ENCODE measurements around the gene CAND2.
A peak's percentile ranks its signal among the peaks of the same experiment; 100 is the strongest.

Gene CAND2

GRCh38 chr3:12817343-12817710, 20.8 kb downstream of the CAND2 start:
- no peaks in the 10 kb centered on the region for H3K9me3 ChIP-seq (ENCODE audit: severe bottlenecking)
- H3K27me3 ChIP-seq (ENCODE audit: insufficient read depth, poor library complexity, severe bottlenecking) = no peaks in the 10 kb centered on the region
- TF ChIP-seq, protein P1, sequence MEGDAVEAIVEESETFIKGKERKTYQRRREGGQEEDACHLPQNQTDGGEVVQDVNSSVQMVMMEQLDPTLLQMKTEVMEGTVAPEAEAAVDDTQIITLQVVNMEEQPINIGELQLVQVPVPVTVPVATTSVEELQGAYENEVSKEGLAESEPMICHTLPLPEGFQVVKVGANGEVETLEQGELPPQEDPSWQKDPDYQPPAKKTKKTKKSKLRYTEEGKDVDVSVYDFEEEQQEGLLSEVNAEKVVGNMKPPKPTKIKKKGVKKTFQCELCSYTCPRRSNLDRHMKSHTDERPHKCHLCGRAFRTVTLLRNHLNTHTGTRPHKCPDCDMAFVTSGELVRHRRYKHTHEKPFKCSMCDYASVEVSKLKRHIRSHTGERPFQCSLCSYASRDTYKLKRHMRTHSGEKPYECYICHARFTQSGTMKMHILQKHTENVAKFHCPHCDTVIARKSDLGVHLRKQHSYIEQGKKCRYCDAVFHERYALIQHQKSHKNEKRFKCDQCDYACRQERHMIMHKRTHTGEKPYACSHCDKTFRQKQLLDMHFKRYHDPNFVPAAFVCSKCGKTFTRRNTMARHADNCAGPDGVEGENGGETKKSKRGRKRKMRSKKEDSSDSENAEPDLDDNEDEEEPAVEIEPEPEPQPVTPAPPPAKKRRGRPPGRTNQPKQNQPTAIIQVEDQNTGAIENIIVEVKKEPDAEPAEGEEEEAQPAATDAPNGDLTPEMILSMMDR (IDR thresholded peaks at IDR 0.05; ENCODE audit: poor library complexity, severe bottlenecking) = no peak
- no peak overlapping the region for H3K27ac ChIP-seq (ENCODE audit: poor library complexity, severe bottlenecking)
- ATAC-seq (ENCODE audit: low read depth) (no peak), DNase-seq (ENCODE audit: low spot score) (no peak)
- H3K4me3 ChIP-seq (ENCODE audit: severe bottlenecking) = no peak overlapping the region
- H3K36me3 ChIP-seq (ENCODE audit: low read depth) = no peaks in the 10 kb centered on the region
- no peaks in the 10 kb centered on the region for H3K4me1 ChIP-seq (ENCODE audit: insufficient read depth, poor library complexity, severe bottlenecking)

DNA sequence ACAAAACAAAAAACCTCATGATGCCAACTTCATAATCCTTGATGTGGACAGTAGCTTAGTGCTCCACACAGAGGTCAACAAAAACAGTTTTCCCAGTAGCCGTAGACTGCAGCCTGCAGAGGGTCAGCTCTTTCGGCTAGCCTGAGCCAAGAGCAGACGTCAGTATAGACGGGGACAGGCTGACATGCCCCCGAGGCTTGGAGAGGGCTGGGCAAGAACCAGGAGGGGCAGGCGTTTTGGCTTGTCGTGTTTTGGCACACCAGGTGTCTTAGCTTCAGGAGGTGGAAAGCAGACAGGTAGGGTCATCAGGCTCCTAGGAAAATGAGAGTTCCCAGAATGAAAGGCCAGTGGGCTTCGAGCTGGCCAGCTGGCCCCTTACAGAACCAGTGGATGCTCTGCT, 21.8 kb downstream of the CAND2 start:
- no peaks in the 10 kb centered on the region for H3K4me1 ChIP-seq (ENCODE audit: insufficient read depth, poor library complexity, severe bottlenecking)
- no peaks in the 10 kb centered on the region for H3K27me3 ChIP-seq (ENCODE audit: insufficient read depth, poor library complexity, severe bottlenecking)
- no peaks in the 10 kb centered on the region for H3K9me3 ChIP-seq (ENCODE audit: severe bottlenecking)
- TF ChIP-seq, protein P1 (IDR thresholded peaks at IDR 0.05; ENCODE audit: poor library complexity, severe bottlenecking) = no peak
- DNase-seq (ENCODE audit: low spot score) = no peak
- H3K36me3 ChIP-seq (ENCODE audit: low read depth) = no peaks in the 10 kb centered on the region
- no peak overlapping the region for H3K27ac ChIP-seq (ENCODE audit: poor library complexity, severe bottlenecking)
- H3K4me3 ChIP-seq (ENCODE audit: severe bottlenecking) = no peak overlapping the region
- ATAC-seq (ENCODE audit: low read depth) = no peak

GRCh38 chr3:12818773-12819172, 22.3 kb downstream of the CAND2 start:
- TF ChIP-seq, protein P1 (IDR thresholded peaks at IDR 0.05; ENCODE audit: poor library complexity, severe bottlenecking) = no peak
- no peak for ATAC-seq (ENCODE audit: low read depth)

DNA sequence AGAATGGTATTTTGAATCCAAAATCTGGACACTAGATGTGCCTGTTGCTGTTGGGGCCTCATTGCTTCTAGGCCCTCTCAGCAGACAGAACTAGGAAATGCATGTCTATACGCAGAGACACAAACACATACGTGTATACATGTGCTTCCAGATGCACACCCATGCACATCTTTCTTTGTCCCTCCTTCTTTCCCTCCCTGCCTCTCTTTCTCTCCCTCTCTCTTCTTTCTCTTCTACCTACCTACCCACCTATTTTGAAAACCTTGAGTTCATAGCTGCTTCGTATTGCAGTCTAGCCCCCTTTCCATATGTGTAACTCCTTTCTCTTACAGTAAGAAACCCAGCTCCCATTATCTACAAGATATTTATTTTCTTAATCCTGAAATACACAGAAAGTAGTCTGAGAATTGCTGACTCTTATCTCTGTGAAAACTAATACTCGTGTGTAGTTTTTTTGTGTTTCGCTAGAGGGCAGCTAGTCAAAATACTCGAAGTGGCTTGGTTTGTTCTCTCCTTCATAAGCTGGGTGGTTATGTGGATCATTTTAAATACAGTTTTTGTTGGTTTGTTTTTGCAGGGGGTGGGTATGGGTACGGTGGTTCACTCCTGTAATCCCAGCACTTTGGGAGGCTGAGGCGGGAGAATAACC, 26.4 kb downstream of the CAND2 start:
- no peaks in the 10 kb centered on the region for H3K4me1 ChIP-seq (ENCODE audit: insufficient read depth, poor library complexity, severe bottlenecking)
- ATAC-seq (ENCODE audit: low read depth) = peak; percentile 62; the same call in 2 of the 3 replicates
- H3K4me3 ChIP-seq (ENCODE audit: severe bottlenecking) = no peak overlapping the region
- H3K9me3 ChIP-seq (ENCODE audit: severe bottlenecking) = no peaks in the 10 kb centered on the region
- TF ChIP-seq, protein P1 (IDR thresholded peaks at IDR 0.05; ENCODE audit: poor library complexity, severe bottlenecking) = peak; percentile 58
- no peak overlapping the region for H3K27ac ChIP-seq (ENCODE audit: poor library complexity, severe bottlenecking)
- H3K36me3 ChIP-seq (ENCODE audit: low read depth) = no peaks in the 10 kb centered on the region
- no peak for DNase-seq (ENCODE audit: low spot score)
- no peaks in the 10 kb centered on the region for H3K27me3 ChIP-seq (ENCODE audit: insufficient read depth, poor library complexity, severe bottlenecking)

More at GRCh38 chr3:12818773-12819172, 22.3 kb downstream of the CAND2 start:
- no peaks in the 10 kb centered on the region for H3K27me3 ChIP-seq (ENCODE audit: insufficient read depth, poor library complexity, severe bottlenecking)
- H3K9me3 ChIP-seq (ENCODE audit: severe bottlenecking) = no peaks in the 10 kb centered on the region
- H3K4me3 ChIP-seq (ENCODE audit: severe bottlenecking) = no peak overlapping the region
- no peaks in the 10 kb centered on the region for H3K36me3 ChIP-seq (ENCODE audit: low read depth)
- H3K4me1 ChIP-seq (ENCODE audit: insufficient read depth, poor library complexity, severe bottlenecking) = no peaks in the 10 kb centered on the region
- no peak overlapping the region for H3K27ac ChIP-seq (ENCODE audit: poor library complexity, severe bottlenecking)
- DNase-seq (ENCODE audit: low spot score) = no peak

DNA sequence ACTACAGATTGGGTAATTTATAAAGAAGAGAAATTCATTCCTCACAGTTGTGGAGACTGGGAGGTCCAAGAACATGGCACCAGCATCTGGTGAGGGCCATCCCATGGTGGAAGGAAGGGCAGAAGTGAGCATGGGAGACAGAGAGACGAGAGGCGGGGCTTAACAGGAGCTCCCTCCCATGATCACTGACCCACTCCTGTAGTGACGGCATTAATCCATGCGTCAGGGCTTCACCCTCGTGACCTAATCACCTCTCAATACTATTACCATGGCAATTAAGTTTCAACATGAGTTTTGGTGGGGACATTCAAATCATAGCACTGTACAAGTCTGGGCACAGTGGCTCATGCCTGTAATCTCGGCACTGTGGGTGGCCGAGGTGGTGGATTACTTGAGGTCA, 27.8 kb downstream of the CAND2 start:
- H3K27me3 ChIP-seq (ENCODE audit: insufficient read depth, poor library complexity, severe bottlenecking) = no peaks in the 10 kb centered on the region
- no peaks in the 10 kb centered on the region for H3K9me3 ChIP-seq (ENCODE audit: severe bottlenecking)
- H3K4me3 ChIP-seq (ENCODE audit: severe bottlenecking) = no peak overlapping the region
- TF ChIP-seq, protein P1 (IDR thresholded peaks at IDR 0.05; ENCODE audit: poor library complexity, severe bottlenecking) = no peak
- H3K27ac ChIP-seq (ENCODE audit: poor library complexity, severe bottlenecking) = no peak overlapping the region
- peaks cover 10% of the 10 kb centered on the region for H3K4me1 ChIP-seq (ENCODE audit: insufficient read depth, poor library complexity, severe bottlenecking)
- no peaks in the 10 kb centered on the region for H3K36me3 ChIP-seq (ENCODE audit: low read depth)
- ATAC-seq (ENCODE audit: low read depth) = no peak
- DNase-seq (ENCODE audit: low spot score) = no peak

All from RWPE2 (cell line).